ENCODE results near the gene ASL.
"Not testable (repeated sequence)": the region's sequence is repeated elsewhere in the genome, so short reads cannot be mapped to it uniquely, and the experiment has no call there.

ASL gene

GRCh38 chr7:66052447-66052846 lies 23.2 kb upstream of the ASL start:
- no peak for ATAC-seq (ENCODE audit: low read depth)
- peaks cover under 1% of the 10 kb centered on the region for H3K27me3 Mint-ChIP-seq
- no peaks in the 10 kb centered on the region for H3K36me3 Mint-ChIP-seq
- no peak overlapping the region for H3K27ac Mint-ChIP-seq
- peaks cover 9% of the 10 kb centered on the region for H3K4me1 Mint-ChIP-seq
- peaks cover under 1% of the 10 kb centered on the region for H3K9me3 Mint-ChIP-seq
- no peak for DNase-seq (ENCODE audit: low spot score in 2 of 2)
- H3K4me3 Mint-ChIP-seq, result no peak overlapping the region

- no peak overlapping the region for H3K4me3 Mint-ChIP-seq
- H3K27ac Mint-ChIP-seq, result no peak overlapping the region
- H3K36me3 Mint-ChIP-seq, result no peaks in the 10 kb centered on the region
- DNase-seq (ENCODE audit: low spot score in 2 of 2) (no peak), ATAC-seq (ENCODE audit: low read depth) (no peak)
- peaks cover 2% of the 10 kb centered on the region for H3K27me3 Mint-ChIP-seq
- peaks cover 2% of the 10 kb centered on the region for H3K9me3 Mint-ChIP-seq
- peaks cover 9% of the 10 kb centered on the region for H3K4me1 Mint-ChIP-seq
Measured at GRCh38 chr7:66054063-66054462, 21.6 kb upstream of the ASL start.

- H3K4me1 Mint-ChIP-seq, result peaks cover 9% of the 10 kb centered on the region
- H3K27me3 Mint-ChIP-seq, result peaks cover 2% of the 10 kb centered on the region
- no peak overlapping the region for H3K4me3 Mint-ChIP-seq
- H3K9me3 Mint-ChIP-seq, result peaks cover 2% of the 10 kb centered on the region
- H3K27ac Mint-ChIP-seq, result no peak overlapping the region
- DNase-seq (ENCODE audit: low spot score in 2 of 2) (no peak), ATAC-seq (ENCODE audit: low read depth) (no peak)
- no peaks in the 10 kb centered on the region for H3K36me3 Mint-ChIP-seq
Measured at GRCh38 chr7:66055321-66055956, 20.2 kb upstream of the ASL start.

GRCh38 chr7:66060796-66061195 lies 14.8 kb upstream of the ASL start:
- Mint-ChIP-seq H3K36me3 (no peaks in the 10 kb centered on the region), H3K9me3 (peaks cover 2% of the 10 kb centered on the region), H3K27ac (no peak overlapping the region), H3K27me3 (peaks cover 2% of the 10 kb centered on the region), H3K4me3 (no peak overlapping the region), H3K4me1 (peaks cover 4% of the 10 kb centered on the region)
- ATAC-seq (ENCODE audit: low read depth) (no peak), DNase-seq (ENCODE audit: low spot score in 2 of 2) (no peak)

- H3K27ac Mint-ChIP-seq, result no peak overlapping the region
- H3K27me3 Mint-ChIP-seq, result peaks cover 3% of the 10 kb centered on the region
- no peaks in the 10 kb centered on the region for H3K4me1 Mint-ChIP-seq
- H3K36me3 Mint-ChIP-seq, result peaks cover 2% of the 10 kb centered on the region
- DNase-seq (ENCODE audit: low spot score in 2 of 2) (no peak), ATAC-seq (ENCODE audit: low read depth) (no peak)
- H3K9me3 Mint-ChIP-seq, result peaks cover 5% of the 10 kb centered on the region
- H3K4me3 Mint-ChIP-seq, result no peak overlapping the region
Measured at GRCh38 chr7:66069732-66070131, 5.9 kb upstream of the ASL start.

GRCh38 chr7:66070222-66070621 lies 5.4 kb upstream of the ASL start:
- Mint-ChIP-seq H3K4me1 (peaks cover 1% of the 10 kb centered on the region), H3K4me3 (no peak overlapping the region), H3K9me3 (peaks cover 5% of the 10 kb centered on the region), H3K27ac (no peak overlapping the region), H3K36me3 (peaks cover 2% of the 10 kb centered on the region), H3K27me3 (peaks cover 3% of the 10 kb centered on the region)
- DNase-seq (ENCODE audit: low spot score in 2 of 2) (no peak), ATAC-seq (ENCODE audit: low read depth) (no peak)

- not testable (repeated sequence) for H3K4me3 Mint-ChIP-seq; DNase-seq (ENCODE audit: low spot score in 2 of 2); ATAC-seq (ENCODE audit: low read depth); H3K27me3 Mint-ChIP-seq; H3K36me3 Mint-ChIP-seq; H3K27ac Mint-ChIP-seq; H3K9me3 Mint-ChIP-seq
- H3K4me1 Mint-ChIP-seq, result peaks cover 13% of the 10 kb centered on the region
Measured at GRCh38 chr7:66072208-66072607, 3.4 kb upstream of the ASL start.

GRCh38 chr7:66076462-66077329 lies 1.1 kb downstream of the ASL start:
- ATAC-seq (ENCODE audit: low read depth), result no peak
- peaks cover under 1% of the 10 kb centered on the region for H3K27me3 Mint-ChIP-seq

GRCh38 chr7:66078067-66078466 lies 2.4 kb downstream of the ASL start:
- Mint-ChIP-seq H3K4me1 (peaks cover 17% of the 10 kb centered on the region), H3K4me3 (no peak overlapping the region), H3K27ac (no peak overlapping the region), H3K36me3 (peaks cover 7% of the 10 kb centered on the region), H3K27me3 (no peaks in the 10 kb centered on the region), H3K9me3 (no peaks in the 10 kb centered on the region)
- DNase-seq (ENCODE audit: low spot score in 2 of 2) (no peak), ATAC-seq (ENCODE audit: low read depth) (no peak)

More at GRCh38 chr7:66076462-66077329, 1.1 kb downstream of the ASL start:
- peaks cover 3% of the 10 kb centered on the region for H3K36me3 Mint-ChIP-seq
- H3K27ac Mint-ChIP-seq, result peak overlapping the region; percentile 66
- no peak for DNase-seq (ENCODE audit: low spot score in 2 of 2)
- H3K4me1 Mint-ChIP-seq, result peaks cover 17% of the 10 kb centered on the region
- no peaks in the 10 kb centered on the region for H3K9me3 Mint-ChIP-seq
- peak overlapping the region; percentile 80 for H3K4me3 Mint-ChIP-seq

GRCh38 chr7:66082083-66082482 lies 6.5 kb downstream of the ASL start:
- H3K36me3 Mint-ChIP-seq, result peaks cover 21% of the 10 kb centered on the region
- H3K9me3 Mint-ChIP-seq, result no peaks in the 10 kb centered on the region
- H3K4me3 Mint-ChIP-seq, result no peak overlapping the region
- H3K27me3 Mint-ChIP-seq, result no peaks in the 10 kb centered on the region
- DNase-seq (ENCODE audit: low spot score in 2 of 2) (no peak), ATAC-seq (ENCODE audit: low read depth) (no peak)
- H3K27ac Mint-ChIP-seq, result no peak overlapping the region
- H3K4me1 Mint-ChIP-seq, result peaks cover 4% of the 10 kb centered on the region

GRCh38 chr7:66082886-66083415 lies 7.3 kb downstream of the ASL start:
- no peaks in the 10 kb centered on the region for H3K4me1 Mint-ChIP-seq
- no peak overlapping the region for H3K4me3 Mint-ChIP-seq
- peaks cover 21% of the 10 kb centered on the region for H3K36me3 Mint-ChIP-seq
- H3K27me3 Mint-ChIP-seq, result no peaks in the 10 kb centered on the region
- no peaks in the 10 kb centered on the region for H3K9me3 Mint-ChIP-seq
- no peak for DNase-seq (ENCODE audit: low spot score in 2 of 2)
- ATAC-seq (ENCODE audit: low read depth), result no peak
- H3K27ac Mint-ChIP-seq, result no peak overlapping the region

- Mint-ChIP-seq H3K27ac (no peak overlapping the region), H3K9me3 (no peaks in the 10 kb centered on the region), H3K4me3 (no peak overlapping the region), H3K36me3 (peaks cover 21% of the 10 kb centered on the region), H3K27me3 (no peaks in the 10 kb centered on the region), H3K4me1 (no peaks in the 10 kb centered on the region)
- ATAC-seq (ENCODE audit: low read depth) (no peak), DNase-seq (ENCODE audit: low spot score in 2 of 2) (no peak)
Measured at GRCh38 chr7:66083677-66084076, 8.1 kb downstream of the ASL start.

GRCh38 chr7:66088861-66089838 lies 13.5 kb downstream of the ASL start:
- Mint-ChIP-seq H3K9me3 (no peaks in the 10 kb centered on the region), H3K4me1 (no peaks in the 10 kb centered on the region), H3K27ac (no peak overlapping the region), H3K4me3 (no peak overlapping the region), H3K36me3 (peaks cover 10% of the 10 kb centered on the region), H3K27me3 (no peaks in the 10 kb centered on the region)
- no peak for ATAC-seq (ENCODE audit: low read depth)
- DNase-seq (ENCODE audit: low spot score in 2 of 2), result no peak

Data from memory B cell (primary cell).